Putamen (tissue), 1 donor: ENCODE data around the gene SLC39A1.
A peak's percentile ranks its signal among the peaks of the same experiment; 100 is the strongest.
"Not testable (repeated sequence)": the region's sequence is repeated elsewhere in the genome, so short reads cannot be mapped to it uniquely, and the experiment has no call there.

Experiments used
- DNase-seq: peaks from one replicate; pipeline ENCODE4 v3.0.0-alpha.2; 2016; ENCODE audit warnings: low spot score

The SLC39A1 gene

GRCh38 chr1:153932156-153933131 is 30.9 kb downstream of the SLC39A1 start:
- no peak for DNase-seq

- DNase-seq: no peak
These were observed 33.1 kb downstream of the SLC39A1 start for GRCh38 chr1:153929981-153930948.

- no peak for DNase-seq
These were observed 33.9 kb downstream of the SLC39A1 start for GRCh38 chr1:153929426-153929825.

GRCh38 chr1:153928791-153929341 is 34.5 kb downstream of the SLC39A1 start:
- peak; percentile 93 for DNase-seq

- no peak for DNase-seq
These were observed 35.1 kb downstream of the SLC39A1 start for GRCh38 chr1:153928245-153928644.

- DNase-seq: no peak
These were observed 36.9 kb downstream of the SLC39A1 start for GRCh38 chr1:153926405-153926804.

- DNase-seq: peak; percentile 100
These were observed 40.1 kb downstream of the SLC39A1 start, which contains the start of gene GATAD2B for GRCh38 chr1:153922972-153923925. Gene GATAD2B, minus strand, starts transcription at chr1:153922972. Its CDS starts 94,625 bp downstream, at chr1:153828347.

GRCh38 chr1:153922076-153922971 is 41.0 kb downstream of the SLC39A1 start:
- peak; percentile 37 for DNase-seq

GRCh38 chr1:153921803-153922075 is 41.6 kb downstream of the SLC39A1 start:
- DNase-seq: no peak

- no peak for DNase-seq
These were observed 42.1 kb downstream of the SLC39A1 start for GRCh38 chr1:153921080-153921802.

- DNase-seq: no peak
These were observed 43.2 kb downstream of the SLC39A1 start for GRCh38 chr1:153919876-153920852.

GRCh38 chr1:153916297-153916696 is 47.0 kb downstream of the SLC39A1 start:
- no peak for DNase-seq

- DNase-seq: no peak
These were observed 51.0 kb downstream of the SLC39A1 start for GRCh38 chr1:153912349-153912748.

GRCh38 chr1:153910560-153910959 is 52.8 kb downstream of the SLC39A1 start:
- not testable (repeated sequence) for DNase-seq
